ENCODE results near the gene MX2.

- no peak for TF ChIP-seq CTCF (IDR thresholded peaks at IDR 0.05; ENCODE audit: extremely low read depth in 1 of 2, insufficient read depth in 1 of 2, low read depth in 1 of 2, low read length in 2 of 2)
- TF ChIP-seq MAX (IDR thresholded peaks at IDR 0.05; ENCODE audit: insufficient read depth, insufficient read length), result no peak
- no peak for TF ChIP-seq POLR2A (IDR thresholded peaks at IDR 0.05; ENCODE audit: low read depth, low read length)
- no peak for TF ChIP-seq POLR2AphosphoS5 (IDR thresholded peaks at IDR 0.05; ENCODE audit: insufficient read depth, low read depth, low read length)
- TF ChIP-seq EZH2 (IDR thresholded peaks at IDR 0.05; ENCODE audit: borderline replicate concordance, low read depth, low read length, severe bottlenecking), result no peak
- TF ChIP-seq MYC (IDR thresholded peaks at IDR 0.05; ENCODE audit: low read depth, low read length), result no peak
- TF ChIP-seq JUN (IDR thresholded peaks at IDR 0.05; ENCODE audit: borderline replicate concordance, insufficient read depth, insufficient read length, low read depth), result no peak
These were observed 35.3 kb upstream of the MX2 start for GRCh38 chr21:41326414-41327080.

Data from endothelial cell of umbilical vein (primary cell).